ACC112 (cell line): Measurements from ENCODE around the gene VCL.

Experiments used
- H2AFZ ChIP-seq: fragments of 200-600 bp; sonication (generic); one replicate; pipeline ENCODE4 v1.6.0; 2017; ENCODE audit warnings: antibody characterized with exemption, low read length; ENCODE audit not compliant: unreplicated experiment
- H3K27ac ChIP-seq: fragments of 200-600 bp; sonication (generic); 2 replicates; pipeline ENCODE4 v1.5.1; 2014; ENCODE audit warnings: low read depth, mild to moderate bottlenecking, antibody characterized with exemption, low read length, moderate library complexity
- H3K27me3 ChIP-seq: fragments of 200-600 bp; sonication (generic); 2 replicates; pipeline ENCODE4 v1.6.1; 2014; ENCODE audit warnings: mild to moderate bottlenecking, antibody characterized with exemption, low read length, moderate library complexity, mixed read lengths; ENCODE audit not compliant: insufficient read depth
- H3K36me3 ChIP-seq: fragments of 200-600 bp; sonication (generic); 2 replicates; pipeline ENCODE4 v1.6.1; 2016; ENCODE audit warnings: mild to moderate bottlenecking, antibody characterized with exemption, low read length, moderate library complexity, mixed read lengths; ENCODE audit not compliant: insufficient read depth
- H3K4me1 ChIP-seq: fragments of 200-600 bp; sonication (generic); one replicate; pipeline ENCODE4 v1.6.1; 2016; ENCODE audit warnings: low read length, mixed read lengths; ENCODE audit not compliant: insufficient read depth, unreplicated experiment, control insufficient read depth
- H3K4me3 ChIP-seq: fragments of 200-600 bp; sonication (generic); 2 replicates; pipeline ENCODE4 v1.5.1; 2014; ENCODE audit warnings: mild to moderate bottlenecking, low read depth, low read length
- H3K79me2 ChIP-seq: fragments of 200-600 bp; sonication (generic); one replicate; pipeline ENCODE4 v1.6.0; 2016; ENCODE audit warnings: low read length; ENCODE audit not compliant: control insufficient read depth, unreplicated experiment, insufficient read depth

The VCL gene

DNA sequence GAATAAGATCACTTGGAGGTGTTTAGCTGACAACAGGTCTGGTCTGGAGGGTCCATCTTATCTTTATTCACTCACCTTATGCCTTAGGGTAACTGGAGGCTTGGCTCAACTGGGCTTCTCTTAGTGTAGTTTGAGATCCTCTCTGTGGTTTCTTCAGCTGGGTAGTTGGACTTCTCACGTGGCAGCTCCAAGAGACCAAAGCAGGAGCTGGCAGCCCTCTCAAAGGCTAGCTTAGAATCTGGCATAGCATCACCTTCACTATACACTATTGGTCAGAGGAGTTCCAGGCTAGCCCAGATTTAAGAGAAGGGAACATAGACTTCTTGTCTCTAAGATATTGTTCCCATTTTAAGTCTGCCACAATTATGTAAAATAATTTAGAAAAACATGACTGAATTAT is 169.5 kb downstream of the VCL start:
- Histone ChIP-seq H3K27ac (no peak overlapping the region), H3K27me3 (no peaks in the 10 kb centered on the region), H3K4me1 (peaks cover 33% of the 10 kb centered on the region), H3K79me2 (peaks cover 4% of the 10 kb centered on the region), H3K36me3 (no peaks in the 10 kb centered on the region), H3K4me3 (no peak overlapping the region), H2AFZ (no peak overlapping the region)
